ENCODE measurements around the gene SLC6A8.

DNA sequence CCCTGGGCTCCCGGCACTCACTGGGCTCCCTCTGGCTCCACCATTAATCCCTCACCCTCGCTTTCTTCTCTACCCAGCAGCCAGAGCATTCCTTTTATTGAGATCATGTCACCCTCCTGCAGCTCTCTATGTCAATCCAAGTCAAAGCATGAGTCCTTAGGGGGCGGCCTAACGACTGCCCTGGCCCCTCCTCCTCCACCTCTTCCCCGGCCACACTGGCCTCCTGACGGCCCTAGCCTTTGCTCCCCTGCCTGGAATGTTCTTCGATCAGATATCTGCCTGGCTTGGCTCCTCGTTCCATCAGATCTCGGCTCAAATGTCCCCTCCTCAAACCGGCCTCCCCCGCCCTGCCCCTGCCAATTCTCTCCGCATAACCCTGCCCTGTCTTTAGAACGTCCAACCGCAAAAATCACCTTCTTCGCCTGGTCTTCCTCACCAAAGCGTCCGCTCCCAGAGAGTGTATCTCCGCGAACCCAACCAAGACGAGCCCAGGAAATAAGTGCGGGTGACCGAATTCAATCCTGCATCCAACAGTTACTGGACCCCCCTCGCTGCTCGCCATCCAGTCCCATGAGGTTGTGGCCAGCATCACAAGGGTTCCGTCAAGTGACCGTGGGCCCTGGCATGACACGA, 13.4 kb upstream of the SLC6A8 start:
- TF ChIP-seq POLR2A (IDR thresholded peaks at IDR 0.05) (no peak), CTCF (IDR thresholded peaks at IDR 0.05) (no peak)

Measured in heart left ventricle (tissue), 13 donors.